Ammon's horn (tissue), 1 donor: ENCODE data around the gene JARID2.
A peak's percentile ranks its signal among the peaks of the same experiment; 100 is the strongest.
"Not testable (repeated sequence)": the region's sequence is repeated elsewhere in the genome, so short reads cannot be mapped to it uniquely, and the experiment has no call there.

Experiments
- DNase-seq: peaks from one replicate; pipeline ENCODE4 v3.0.0-alpha.2; 2016; ENCODE audit warnings: low spot score

Gene JARID2

GRCh38 chr6:15310680-15311079, 64.8 kb downstream of the JARID2 start:
- no peak for DNase-seq

GRCh38 chr6:15312500-15312899, 66.6 kb downstream of the JARID2 start:
- no peak for DNase-seq

GRCh38 chr6:15313367-15313766, 67.5 kb downstream of the JARID2 start:
- DNase-seq, result peak; percentile 88

- DNase-seq, result no peak
These were observed 70.9 kb downstream of the JARID2 start for GRCh38 chr6:15316754-15317153.

- DNase-seq, result no peak
These were observed 71.4 kb downstream of the JARID2 start for GRCh38 chr6:15317251-15317650.

GRCh38 chr6:15317934-15318902, 72.3 kb downstream of the JARID2 start:
- DNase-seq, result peak; percentile 37

GRCh38 chr6:15319677-15320076, 73.8 kb downstream of the JARID2 start:
- no peak for DNase-seq

GRCh38 chr6:15320693-15321092, 74.8 kb downstream of the JARID2 start:
- DNase-seq, result no peak

- no peak for DNase-seq
These were observed 76.3 kb downstream of the JARID2 start for GRCh38 chr6:15322184-15322583.

GRCh38 chr6:15322781-15323536, 77.1 kb downstream of the JARID2 start:
- peak; percentile 24 for DNase-seq

- DNase-seq, result not testable (repeated sequence)
These were observed 77.7 kb downstream of the JARID2 start for GRCh38 chr6:15323611-15324010.

GRCh38 chr6:15324427-15324985, 78.6 kb downstream of the JARID2 start:
- no peak for DNase-seq

- no peak for DNase-seq
These were observed 79.7 kb downstream of the JARID2 start for GRCh38 chr6:15325540-15325955.

GRCh38 chr6:15326067-15326614, 80.3 kb downstream of the JARID2 start:
- DNase-seq, result no peak

- DNase-seq, result no peak
These were observed 81.4 kb downstream of the JARID2 start for GRCh38 chr6:15327271-15327670.

GRCh38 chr6:15329197-15329671, 83.4 kb downstream of the JARID2 start:
- DNase-seq, result no peak

GRCh38 chr6:15330174-15330944, 84.5 kb downstream of the JARID2 start:
- DNase-seq, result no peak

- no peak for DNase-seq
These were observed 85.3 kb downstream of the JARID2 start for GRCh38 chr6:15331143-15331542.

- DNase-seq, result no peak
These were observed 85.9 kb downstream of the JARID2 start for GRCh38 chr6:15331629-15332251.

GRCh38 chr6:15332446-15332845, 86.6 kb downstream of the JARID2 start:
- no peak for DNase-seq

- no peak for DNase-seq
These were observed 89.5 kb downstream of the JARID2 start for GRCh38 chr6:15335385-15335784.
